GM19193 (cell line): ENCODE data around the gene GPR152.

Experiments used
- POLR2A ChIP-seq: IDR thresholded peaks from 4 replicates; pipeline ENCODE4 v1.6.1; 2011; ENCODE audit not compliant: insufficient read depth, insufficient read length; ENCODE audit errors: extremely low read depth

GPR152 gene

GRCh38 chr11:67470337-67471002, 17.9 kb upstream of the GPR152 start:
- no peak for TF ChIP-seq POLR2A

- no peak for TF ChIP-seq POLR2A
Observed at GRCh38 chr11:67469508-67469811, 16.9 kb upstream of the GPR152 start.

- peak; percentile 81 for TF ChIP-seq POLR2A
Observed at GRCh38 chr11:67468759-67469507, 16.4 kb upstream of the GPR152 start, which contains the start of gene TMEM134. Gene TMEM134 (minus strand): TSS chr11:67469251. CDS start chr11:67469192, 59 bp downstream.

GRCh38 chr11:67468456-67468758, 15.9 kb upstream of the GPR152 start:
- TF ChIP-seq POLR2A, result no peak

GRCh38 chr11:67468056-67468455, 15.5 kb upstream of the GPR152 start:
- no peak for TF ChIP-seq POLR2A

- no peak for TF ChIP-seq POLR2A
Observed at GRCh38 chr11:67466962-67467771, 14.6 kb upstream of the GPR152 start.

- no peak for TF ChIP-seq POLR2A
Observed at GRCh38 chr11:67466367-67466766, 13.8 kb upstream of the GPR152 start.

GRCh38 chr11:67465189-67465510, 12.6 kb upstream of the GPR152 start:
- no peak for TF ChIP-seq POLR2A

- TF ChIP-seq POLR2A, result peak; percentile 88
Observed at GRCh38 chr11:67464411-67465188, 12.1 kb upstream of the GPR152 start.

- no peak for TF ChIP-seq POLR2A
Observed at GRCh38 chr11:67463680-67464410, 11.3 kb upstream of the GPR152 start.

GRCh38 chr11:67463186-67463585, 10.7 kb upstream of the GPR152 start:
- no peak for TF ChIP-seq POLR2A

- no peak for TF ChIP-seq POLR2A
Observed at GRCh38 chr11:67458266-67458665, 5.7 kb upstream of the GPR152 start.

GRCh38 chr11:67457453-67457852, 4.9 kb upstream of the GPR152 start:
- no peak for TF ChIP-seq POLR2A

GRCh38 chr11:67456068-67456705, 3.7 kb upstream of the GPR152 start:
- TF ChIP-seq POLR2A, result no peak
